Liver (tissue), 9 donors: ENCODE data around the gene SCN1B. TPM values are rescaled to one million over a fixed set of nuclear protein-coding genes. Genes with fewer than 3 reads are reported as not detected.
A peak's percentile ranks its signal among the peaks of the same experiment; 100 is the strongest.
"Not testable (repeated sequence)": the region's sequence is repeated elsewhere in the genome, so short reads cannot be mapped to it uniquely, and the experiment has no call there.

ENCODE experiments used
- DNase-seq: peaks from one replicate; pipeline ENCODE4 v3.0.0-alpha.2; 2017; ENCODE audit warnings: low spot score
- H3K27ac ChIP-seq, 2 donors: one replicate each; pipeline ENCODE4 v1.7.0; 2013; ENCODE audit warnings: inconsistent platforms in 2 of 2, low read length in 2 of 2, control low read depth in 1 of 2, low read depth in 1 of 2, mild to moderate bottlenecking in 1 of 2
- H3K27me3 ChIP-seq, 4 donors: one replicate each; pipeline versions ENCODE4 v1.6.1 to v1.7.0; 2013; ENCODE audit warnings: low read length in 3 of 4, inconsistent platforms in 1 of 4, mild to moderate bottlenecking in 1 of 4, moderate library complexity in 1 of 4; ENCODE audit not compliant: control insufficient read depth in 4 of 4, insufficient read depth in 4 of 4
- H3K36me3 ChIP-seq, 4 donors: one replicate each; pipeline versions ENCODE4 v1.6.1 to v1.7.0; 2013; ENCODE audit warnings: low read length in 3 of 4, mild to moderate bottlenecking in 3 of 4, low read depth in 1 of 4, moderate library complexity in 1 of 4; ENCODE audit not compliant: control insufficient read depth in 4 of 4, insufficient read depth in 3 of 4
- H3K4me1 ChIP-seq, 4 donors: one replicate each; pipeline versions ENCODE4 v1.6.1 to v1.7.0; 2013; ENCODE audit warnings: low read length in 3 of 4, mild to moderate bottlenecking in 3 of 4, moderate library complexity in 1 of 4; ENCODE audit not compliant: control insufficient read depth in 4 of 4, insufficient read depth in 4 of 4
- H3K4me3 ChIP-seq, 3 donors: one replicate each; pipeline versions ENCODE4 v1.6.1 to v1.7.0; 2013; ENCODE audit warnings: low read length in 3 of 3, control low read depth in 1 of 3, low read depth in 1 of 3, mild to moderate bottlenecking in 1 of 3
- H3K9ac ChIP-seq, 2 donors: one replicate each; pipeline ENCODE4 v1.7.0; 2013; ENCODE audit warnings: low read length in 2 of 2, mild to moderate bottlenecking in 2 of 2, moderate library complexity in 2 of 2, control low read depth in 1 of 2, low read depth in 1 of 2
- H3K9me3 ChIP-seq, 4 donors: one replicate each; pipeline versions ENCODE4 v1.6.1 to v1.7.0; 2013; ENCODE audit warnings: low read length in 3 of 4; ENCODE audit not compliant: control insufficient read depth in 4 of 4
- ATF3 ChIP-seq: IDR thresholded peaks from 2 replicates; pipeline ENCODE4 v1.6.1; 2016; ENCODE audit warnings: antibody characterized with exemption
- EGR1 ChIP-seq, 2 donors: IDR thresholded peaks; 2 replicates each; pipeline ENCODE4 v1.6.1; 2016 to 2018; ENCODE audit warnings: antibody characterized with exemption in 2 of 2, low read depth in 2 of 2
- FOXA1 ChIP-seq: IDR thresholded peaks from 2 replicates; pipeline ENCODE4 v1.6.1; 2016; ENCODE audit warnings: antibody characterized with exemption
- HNF4A ChIP-seq, 2 donors: conservative IDR thresholded peaks; 2 replicates each; pipeline ENCODE4 v1.6.1; 2016; ENCODE audit warnings: antibody characterized with exemption in 2 of 2, mild to moderate bottlenecking in 2 of 2
- HNF4G ChIP-seq: IDR thresholded peaks from 2 replicates; pipeline ENCODE4 v1.6.1; 2016; ENCODE audit warnings: antibody characterized with exemption
- JUND ChIP-seq, 2 donors: IDR thresholded peaks; 2 replicates each; pipeline ENCODE4 v1.6.1; 2016; ENCODE audit warnings: antibody characterized with exemption in 2 of 2
- NR2F2 ChIP-seq: IDR thresholded peaks from 2 replicates; pipeline ENCODE4 v1.6.1; 2016; ENCODE audit warnings: antibody characterized with exemption
- RAD21 ChIP-seq, 2 donors: IDR thresholded peaks; 2 replicates each; pipeline ENCODE4 v1.6.1; 2016; ENCODE audit warnings: antibody characterized with exemption in 2 of 2, mild to moderate bottlenecking in 2 of 2
- REST ChIP-seq: IDR thresholded peaks from 2 replicates; pipeline ENCODE4 v1.6.1; 2016; ENCODE audit warnings: antibody characterized with exemption, mild to moderate bottlenecking
- RXRA ChIP-seq, 2 donors: IDR thresholded peaks; 2 replicates each; pipeline ENCODE4 v1.6.1; 2017 to 2018; ENCODE audit warnings: antibody characterized with exemption in 2 of 2, mild to moderate bottlenecking in 1 of 2
- SP1 ChIP-seq: IDR thresholded peaks from 2 replicates; pipeline ENCODE4 v1.6.1; 2018; ENCODE audit warnings: antibody characterized with exemption, mild to moderate bottlenecking
- ZBTB33 ChIP-seq: IDR thresholded peaks from 2 replicates; pipeline ENCODE4 v1.6.1; 2016; ENCODE audit warnings: antibody characterized with exemption
- WGBS: extraction: QIAGEN DNeasy Blood & Tissue Kit; methylation state at CpG from one replicate; pipeline ENCODE4 v1.1.7; 2013; 5-methylcytosine and 5-hydroxymethylcytosine counted together
- polyA plus RNA-seq, 2 donors: library from polyadenylated mRNA; stranded (reverse) in 1 of 2; unstranded in 1 of 2; fragments of 200-250 nt in 1 of 2; fragments of >200 nt in 1 of 2; fragmentation: Nextera tagmentation in 1 of 2; extraction: Ambion mirVana in 1 of 2; gene quantifications; one replicate each; pipeline versions ENCODE4 v1.2.1 to v1.2.3, GENCODE V29; 2013 to 2015
- total RNA-seq, 2 donors: library from RNA; depleted of rRNA; stranded (reverse); fragments of >200 nt; gene quantifications; one replicate each; pipeline ENCODE4 v1.2.3, GENCODE V29; 2014
- donor health status: healthy.
- donor health status: healthy.
- donor health status: healthy.
- donor health status: healthy.
- donor health status: healthy.

SCN1B gene
- total and polyA plus RNA-seq, 4 donors = 1.6 to 5.8 (median 3.4) TPM

- Histone ChIP-seq H3K9ac (no peak overlapping the region), H3K27me3 (no peaks in the 10 kb centered on the region), H3K9me3 (no peaks in the 10 kb centered on the region), H3K4me1 (peaks cover 3 to 26% (median 11%) of the 10 kb centered on the region in 4 donors), H3K4me3 (no peak overlapping the region), H3K27ac (no peak overlapping the region), H3K36me3 (peaks cover 0 to 6% (median 0%) of the 10 kb centered on the region in 4 donors)
- DNase-seq = no peak
- 89% methylated on average over 18 of the region's 18 CpGs for WGBS
- TF ChIP-seq EGR1 (IDR thresholded peaks at IDR 0.05; ENCODE audit: low read depth in 2 of 2) = no peak
These were observed 25.6 kb upstream of the SCN1B start for GRCh38 chr19:35004517-35005255.

GRCh38 chr19:35005256-35005977 is 24.9 kb upstream of the SCN1B start:
- H3K27ac ChIP-seq = no peak overlapping the region
- no peak overlapping the region for H3K9ac ChIP-seq
- H3K4me1 ChIP-seq = peaks cover 3 to 26% (median 11%) of the 10 kb centered on the region in 4 donors
- no peak for TF ChIP-seq ATF3
- TF ChIP-seq FOXA1 = no peak
- TF ChIP-seq NR2F2 = no peak
- no peak for TF ChIP-seq JUND (IDR thresholded peaks at IDR 0.05)
- TF ChIP-seq HNF4A (conservative IDR thresholded peaks at IDR 0.05) = peak; percentile 14 to 64
- peak in 1 of 2 donors; percentile 8 for TF ChIP-seq RXRA (IDR thresholded peaks at IDR 0.05)
- 67% methylated on average over 11 of the region's 11 CpGs for WGBS
- no peak overlapping the region for H3K4me3 ChIP-seq
- no peaks in the 10 kb centered on the region for H3K9me3 ChIP-seq
- no peak for DNase-seq
- H3K27me3 ChIP-seq = no peaks in the 10 kb centered on the region
- peaks cover 0 to 10% (median 5%) of the 10 kb centered on the region in 4 donors for H3K36me3 ChIP-seq

- 79% methylated on average over 6 of the region's 6 CpGs for WGBS
- Histone ChIP-seq H3K36me3 (peaks cover 0 to 10% (median 6%) of the 10 kb centered on the region in 4 donors), H3K4me1 (peaks cover 3 to 24% (median 11%) of the 10 kb centered on the region in 4 donors)
- not testable (repeated sequence) for H3K4me3 ChIP-seq, H3K27me3 ChIP-seq, H3K9ac ChIP-seq, H3K27ac ChIP-seq, H3K9me3 ChIP-seq, DNase-seq
These were observed 24.3 kb upstream of the SCN1B start for GRCh38 chr19:35006007-35006341.

GRCh38 chr19:35006342-35006998 is 23.8 kb upstream of the SCN1B start:
- H3K9me3 ChIP-seq = no peaks in the 10 kb centered on the region
- peaks cover 3 to 21% (median 11%) of the 10 kb centered on the region in 4 donors for H3K4me1 ChIP-seq
- H3K27me3 ChIP-seq = no peaks in the 10 kb centered on the region
- WGBS = 59% methylated on average over 15 of the region's 15 CpGs
- H3K9ac ChIP-seq = no peak overlapping the region
- no peak overlapping the region for H3K4me3 ChIP-seq
- peaks cover 0 to 10% (median 6%) of the 10 kb centered on the region in 4 donors for H3K36me3 ChIP-seq
- TF ChIP-seq ZBTB33 = no peak
- TF ChIP-seq HNF4G = no peak
- TF ChIP-seq REST = no peak
- TF ChIP-seq RAD21 (IDR thresholded peaks at IDR 0.05) = peak in 1 of 2 donors; percentile 24
- peak; percentile 5 for TF ChIP-seq SP1
- TF ChIP-seq RXRA (IDR thresholded peaks at IDR 0.05) = peak in 1 of 2 donors; percentile 7
- DNase-seq = no peak
- H3K27ac ChIP-seq = no peak overlapping the region
